Measurements from ENCODE around the gene TRAPPC8.
"Not testable (repeated sequence)": the region's sequence is repeated elsewhere in the genome, so short reads cannot be mapped to it uniquely, and the experiment has no call there.

Gene TRAPPC8, protein sequence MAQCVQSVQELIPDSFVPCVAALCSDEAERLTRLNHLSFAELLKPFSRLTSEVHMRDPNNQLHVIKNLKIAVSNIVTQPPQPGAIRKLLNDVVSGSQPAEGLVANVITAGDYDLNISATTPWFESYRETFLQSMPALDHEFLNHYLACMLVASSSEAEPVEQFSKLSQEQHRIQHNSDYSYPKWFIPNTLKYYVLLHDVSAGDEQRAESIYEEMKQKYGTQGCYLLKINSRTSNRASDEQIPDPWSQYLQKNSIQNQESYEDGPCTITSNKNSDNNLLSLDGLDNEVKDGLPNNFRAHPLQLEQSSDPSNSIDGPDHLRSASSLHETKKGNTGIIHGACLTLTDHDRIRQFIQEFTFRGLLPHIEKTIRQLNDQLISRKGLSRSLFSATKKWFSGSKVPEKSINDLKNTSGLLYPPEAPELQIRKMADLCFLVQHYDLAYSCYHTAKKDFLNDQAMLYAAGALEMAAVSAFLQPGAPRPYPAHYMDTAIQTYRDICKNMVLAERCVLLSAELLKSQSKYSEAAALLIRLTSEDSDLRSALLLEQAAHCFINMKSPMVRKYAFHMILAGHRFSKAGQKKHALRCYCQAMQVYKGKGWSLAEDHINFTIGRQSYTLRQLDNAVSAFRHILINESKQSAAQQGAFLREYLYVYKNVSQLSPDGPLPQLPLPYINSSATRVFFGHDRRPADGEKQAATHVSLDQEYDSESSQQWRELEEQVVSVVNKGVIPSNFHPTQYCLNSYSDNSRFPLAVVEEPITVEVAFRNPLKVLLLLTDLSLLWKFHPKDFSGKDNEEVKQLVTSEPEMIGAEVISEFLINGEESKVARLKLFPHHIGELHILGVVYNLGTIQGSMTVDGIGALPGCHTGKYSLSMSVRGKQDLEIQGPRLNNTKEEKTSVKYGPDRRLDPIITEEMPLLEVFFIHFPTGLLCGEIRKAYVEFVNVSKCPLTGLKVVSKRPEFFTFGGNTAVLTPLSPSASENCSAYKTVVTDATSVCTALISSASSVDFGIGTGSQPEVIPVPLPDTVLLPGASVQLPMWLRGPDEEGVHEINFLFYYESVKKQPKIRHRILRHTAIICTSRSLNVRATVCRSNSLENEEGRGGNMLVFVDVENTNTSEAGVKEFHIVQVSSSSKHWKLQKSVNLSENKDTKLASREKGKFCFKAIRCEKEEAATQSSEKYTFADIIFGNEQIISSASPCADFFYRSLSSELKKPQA (N-terminal part only)

GRCh38 chr18:31942999-31943877 is at the start of gene TRAPPC8:
TSS of gene TRAPPC8 (minus strand) at chr18:31943128. CDS start at chr18:31942764, 364 bp downstream.
- peak; percentile 75 to 87 (median 81) for DNase-seq (ENCODE audit: low read depth in 3 of 3)

DNA sequence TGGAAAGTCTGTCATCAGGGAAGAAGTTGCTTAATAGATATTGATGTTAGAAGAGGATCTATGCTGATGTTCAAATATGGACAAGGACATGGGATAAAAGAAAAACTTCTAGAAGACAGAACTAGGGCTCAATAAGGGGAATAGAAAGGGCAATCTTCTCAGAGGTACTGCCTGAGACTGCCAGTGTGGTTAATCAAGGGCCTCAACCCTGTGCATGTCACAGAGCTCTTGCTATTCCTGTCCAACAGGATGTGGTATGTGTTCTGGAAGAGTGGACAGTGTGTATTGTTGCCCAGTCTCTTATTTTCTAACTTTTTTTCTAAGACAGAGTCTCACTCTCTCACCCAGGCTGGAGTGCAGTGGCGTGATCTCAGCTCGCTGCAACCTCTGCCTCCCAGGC is 47.9 kb upstream of the TRAPPC8 start:
- DNase-seq (ENCODE audit: low read depth in 3 of 3): no peak

DNA sequence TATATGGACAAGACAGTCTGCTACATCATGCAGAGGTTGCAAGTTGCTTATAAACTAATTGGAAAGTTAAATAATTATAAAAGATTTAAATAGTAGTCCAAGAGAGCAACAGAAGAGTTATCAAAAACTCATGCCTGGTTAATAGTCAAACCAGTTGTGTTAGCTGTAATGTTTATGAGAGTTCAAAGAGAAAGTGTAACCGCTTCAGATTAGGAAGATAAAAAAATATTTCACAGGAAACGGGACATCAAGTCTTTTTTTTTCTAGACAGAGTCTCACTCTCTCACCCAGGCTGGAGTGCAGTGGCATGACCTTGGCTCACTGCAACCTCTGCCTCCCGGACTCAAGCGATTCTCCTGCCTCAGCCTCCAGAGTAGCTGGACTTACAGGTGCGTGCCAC is 41.0 kb upstream of the TRAPPC8 start:
- no peak for DNase-seq (ENCODE audit: low read depth in 3 of 3)

GRCh38 chr18:31983020-31983419 is 40.1 kb upstream of the TRAPPC8 start:
- no peak for DNase-seq (ENCODE audit: low read depth in 3 of 3)

DNA sequence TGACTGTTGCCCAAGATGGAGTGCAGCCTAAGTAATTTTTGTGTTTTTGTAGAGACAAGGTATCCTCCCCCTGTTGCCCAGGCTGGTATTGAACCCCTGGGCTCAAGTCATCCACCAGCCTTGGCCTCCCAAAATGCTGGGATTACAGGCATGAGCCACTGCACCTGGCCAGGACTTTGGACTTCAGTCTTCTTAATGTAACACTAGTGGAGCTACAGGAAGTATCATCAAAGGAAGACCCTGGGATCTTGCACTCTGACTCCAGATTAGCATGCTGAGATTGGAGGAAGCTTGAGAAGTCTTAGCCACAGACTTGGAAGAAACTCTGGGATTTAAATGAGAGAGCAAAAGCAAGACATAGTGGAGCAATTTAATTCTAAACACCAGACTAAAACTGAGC is 37.9 kb upstream of the TRAPPC8 start:
- no peak for DNase-seq (ENCODE audit: low read depth in 3 of 3)

GRCh38 chr18:31979714-31980113 is 36.8 kb upstream of the TRAPPC8 start:
- DNase-seq (ENCODE audit: low read depth in 3 of 3): no peak

DNA sequence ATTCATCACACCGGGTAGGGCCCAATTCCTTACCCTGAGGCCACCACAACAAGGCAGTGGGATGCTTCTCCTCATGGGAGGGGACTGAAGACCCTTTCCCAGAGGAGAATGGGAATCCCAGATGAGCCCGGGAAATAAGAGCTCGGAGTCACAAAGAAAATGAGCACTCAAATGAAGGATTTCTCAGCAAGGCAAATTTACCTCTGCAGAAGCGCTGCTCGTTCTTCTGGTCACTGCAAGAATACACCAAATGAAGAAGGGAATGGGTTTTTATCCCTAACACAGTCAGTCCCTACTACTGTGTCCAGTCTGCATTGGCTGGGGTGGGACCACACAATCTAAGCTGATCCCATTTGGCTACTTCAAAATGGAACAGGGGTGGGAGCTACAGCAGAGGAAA is 35.7 kb upstream of the TRAPPC8 start:
- DNase-seq (ENCODE audit: low read depth in 3 of 3): no peak

DNA sequence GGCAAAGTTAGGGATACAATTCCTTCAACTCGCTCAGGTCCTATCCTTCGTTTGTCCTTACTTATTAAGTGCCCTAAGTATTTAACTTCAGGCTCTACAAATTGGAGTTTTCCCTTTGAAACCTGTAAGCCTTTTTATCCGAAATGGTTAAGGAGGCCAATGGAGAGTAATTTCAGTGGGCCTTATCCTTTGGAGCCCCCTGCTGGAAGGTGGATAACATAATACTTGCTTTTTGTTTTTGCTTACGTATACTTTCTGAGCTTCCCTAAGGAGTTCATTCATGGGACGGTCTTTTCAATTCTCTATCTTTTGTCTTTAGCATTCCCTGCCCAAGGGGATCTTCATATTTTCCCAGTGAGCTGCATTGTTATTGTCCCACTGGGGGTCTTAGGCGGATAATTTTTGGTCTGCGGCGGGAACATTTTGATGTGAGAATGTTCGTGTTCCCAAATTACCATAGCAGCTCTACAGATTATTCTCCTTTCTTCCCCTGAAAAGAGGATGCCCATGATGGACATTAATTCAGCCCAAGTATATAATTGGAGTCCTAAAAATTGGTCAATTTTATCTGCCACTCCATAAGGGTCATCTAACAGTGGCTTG is 34.4 kb upstream of the TRAPPC8 start:
- peak in 1 of 3 experiments; percentile 1 for DNase-seq (ENCODE audit: low read depth in 3 of 3)

DNA sequence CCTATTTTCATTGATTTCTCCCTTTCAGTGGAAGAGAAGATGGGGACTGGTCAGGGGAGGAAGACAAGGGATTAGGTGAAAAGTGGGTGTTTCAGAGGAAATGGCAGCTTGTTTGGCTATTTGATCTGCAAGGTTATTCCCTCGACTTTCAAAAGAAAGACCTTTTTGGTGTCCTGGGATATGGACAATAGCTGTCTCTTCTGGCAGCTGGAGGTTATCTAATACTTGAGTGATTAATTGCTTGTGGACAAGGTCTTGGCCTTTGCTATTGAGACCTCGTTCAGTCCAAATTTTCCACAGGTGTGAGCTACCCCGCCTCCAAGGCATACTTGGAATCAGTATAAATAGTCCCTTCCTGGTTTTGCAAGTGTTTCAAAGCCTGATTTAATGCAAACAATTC is 33.3 kb upstream of the TRAPPC8 start:
- DNase-seq (ENCODE audit: low read depth in 3 of 3): no peak

DNA sequence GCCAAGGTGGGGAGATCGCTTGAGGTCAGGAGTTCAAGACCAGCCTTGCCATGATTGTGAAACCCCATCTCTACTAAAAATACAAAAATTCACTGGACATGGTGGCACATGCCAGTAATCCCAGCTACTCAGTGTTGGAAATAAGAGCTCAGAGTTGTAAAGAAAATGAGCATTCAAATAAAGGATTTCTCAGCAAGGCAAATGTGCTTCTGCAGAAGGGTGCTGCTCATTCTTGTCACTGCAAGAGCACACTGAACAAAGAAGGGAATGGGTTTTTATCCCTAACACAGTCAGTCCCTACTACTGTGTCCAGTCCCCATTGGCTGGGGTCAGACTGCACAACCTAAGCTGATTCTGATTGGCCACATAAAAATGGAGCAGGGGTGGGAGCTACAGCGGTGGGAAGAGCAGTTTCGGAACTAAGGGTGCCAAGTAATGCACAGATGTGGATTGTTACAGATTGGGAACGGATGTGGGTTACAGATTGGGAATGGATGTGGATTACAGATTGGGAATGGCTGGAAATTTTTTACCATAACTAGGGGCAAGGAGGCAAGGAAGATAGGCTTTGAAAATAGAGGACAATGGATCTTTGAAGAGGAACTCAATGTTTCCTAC is 31.1 kb upstream of the TRAPPC8 start:
- DNase-seq (ENCODE audit: low read depth in 3 of 3): no peak

GRCh38 chr18:31970617-31971016 is 27.7 kb upstream of the TRAPPC8 start:
- DNase-seq (ENCODE audit: low read depth in 3 of 3): no peak

DNA sequence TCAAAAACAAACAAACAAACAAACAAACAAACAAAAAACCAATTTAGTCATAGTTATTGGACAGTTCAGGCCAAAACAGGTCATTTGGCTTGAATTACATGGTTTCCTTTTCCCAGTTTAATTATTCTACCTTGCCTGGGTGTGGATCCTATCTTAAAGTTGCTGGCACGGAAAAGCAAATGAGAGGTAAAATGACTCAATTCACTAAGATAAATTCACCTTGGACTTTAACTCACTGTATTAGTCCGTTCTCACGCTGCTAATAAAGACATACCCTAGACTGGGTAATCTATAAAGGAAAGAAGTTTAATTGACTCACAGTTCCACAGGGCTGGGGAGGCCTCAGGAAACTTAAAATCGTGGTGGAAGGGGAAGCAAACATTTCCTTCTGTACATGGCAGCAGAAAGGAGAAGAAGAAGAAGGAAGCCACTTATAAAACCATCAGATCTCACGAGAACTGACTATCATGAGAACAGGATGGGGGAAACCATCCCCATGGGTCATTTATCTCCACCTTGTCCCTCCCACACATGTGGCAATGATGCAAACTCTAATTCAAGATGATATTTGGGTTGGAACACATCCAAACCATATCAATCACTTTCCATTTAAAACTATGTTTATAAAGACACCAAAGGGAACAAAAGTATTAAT is 22.5 kb upstream of the TRAPPC8 start:
- DNase-seq (ENCODE audit: low read depth in 3 of 3): no peak

DNA sequence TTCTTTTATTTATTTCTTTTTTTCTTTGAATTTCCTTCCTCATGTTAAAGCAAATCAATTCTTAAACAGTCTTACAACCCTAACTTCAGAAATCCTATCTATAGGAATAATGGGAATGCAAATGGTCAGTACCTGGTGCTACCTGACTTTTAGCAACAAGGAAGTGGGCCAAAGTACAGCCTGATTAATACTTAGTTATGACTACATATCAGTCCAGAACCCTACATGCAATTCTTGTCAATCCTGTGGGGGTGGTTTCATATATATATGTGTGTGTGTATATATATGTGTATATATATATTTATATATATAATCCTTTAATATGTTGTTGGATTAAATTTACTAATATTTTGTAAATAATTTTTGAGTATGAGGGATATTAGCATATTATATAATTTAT is 14.8 kb upstream of the TRAPPC8 start:
- no peak for DNase-seq (ENCODE audit: low read depth in 3 of 3)

GRCh38 chr18:31954349-31954748 is 11.4 kb upstream of the TRAPPC8 start:
- DNase-seq (ENCODE audit: low read depth in 3 of 3): no peak

GRCh38 chr18:31953699-31954098 is 10.8 kb upstream of the TRAPPC8 start:
- not testable (repeated sequence) for DNase-seq (ENCODE audit: low read depth in 3 of 3)

- no peak for DNase-seq (ENCODE audit: low read depth in 3 of 3)
These were observed 9.3 kb upstream of the TRAPPC8 start for GRCh38 chr18:31952223-31952622.

GRCh38 chr18:31950583-31950982 is 7.7 kb upstream of the TRAPPC8 start:
- DNase-seq (ENCODE audit: low read depth in 3 of 3): no peak

DNA sequence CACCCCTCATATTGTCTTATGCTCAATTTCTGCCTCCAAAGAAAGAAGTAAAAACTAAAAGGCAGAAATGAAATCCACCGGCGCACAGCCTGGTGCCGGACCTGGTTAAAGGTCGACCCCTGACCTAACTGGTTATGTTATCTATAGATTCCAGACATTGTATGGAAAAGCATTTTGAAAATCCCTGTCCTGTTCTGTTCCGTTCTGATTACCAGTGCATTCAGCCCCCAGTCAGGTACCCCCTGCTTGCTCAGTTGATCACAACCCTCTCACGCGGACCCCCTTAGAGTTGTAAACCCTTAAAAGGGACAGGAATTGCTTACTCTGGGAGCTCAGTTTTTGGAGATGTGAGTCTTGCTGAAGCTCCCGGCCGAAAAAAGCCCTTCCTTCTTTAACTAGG is 5.4 kb upstream of the TRAPPC8 start:
- DNase-seq (ENCODE audit: low read depth in 3 of 3): not testable (repeated sequence)

- no peak for DNase-seq (ENCODE audit: low read depth in 3 of 3)
These were observed 3.5 kb upstream of the TRAPPC8 start for GRCh38 chr18:31946305-31947046.
